NCI-H2107 (cell line): Measurements from ENCODE around the gene PEDS1.
"Not testable (repeated sequence)": the region's sequence is repeated elsewhere in the genome, so short reads cannot be mapped to it uniquely, and the experiment has no call there.

ENCODE experiments used
- DNase-seq: peaks from one replicate; lab custom pipeline; 2025; lab: John Stamatoyannopoulos, UW

Gene PEDS1

DNA sequence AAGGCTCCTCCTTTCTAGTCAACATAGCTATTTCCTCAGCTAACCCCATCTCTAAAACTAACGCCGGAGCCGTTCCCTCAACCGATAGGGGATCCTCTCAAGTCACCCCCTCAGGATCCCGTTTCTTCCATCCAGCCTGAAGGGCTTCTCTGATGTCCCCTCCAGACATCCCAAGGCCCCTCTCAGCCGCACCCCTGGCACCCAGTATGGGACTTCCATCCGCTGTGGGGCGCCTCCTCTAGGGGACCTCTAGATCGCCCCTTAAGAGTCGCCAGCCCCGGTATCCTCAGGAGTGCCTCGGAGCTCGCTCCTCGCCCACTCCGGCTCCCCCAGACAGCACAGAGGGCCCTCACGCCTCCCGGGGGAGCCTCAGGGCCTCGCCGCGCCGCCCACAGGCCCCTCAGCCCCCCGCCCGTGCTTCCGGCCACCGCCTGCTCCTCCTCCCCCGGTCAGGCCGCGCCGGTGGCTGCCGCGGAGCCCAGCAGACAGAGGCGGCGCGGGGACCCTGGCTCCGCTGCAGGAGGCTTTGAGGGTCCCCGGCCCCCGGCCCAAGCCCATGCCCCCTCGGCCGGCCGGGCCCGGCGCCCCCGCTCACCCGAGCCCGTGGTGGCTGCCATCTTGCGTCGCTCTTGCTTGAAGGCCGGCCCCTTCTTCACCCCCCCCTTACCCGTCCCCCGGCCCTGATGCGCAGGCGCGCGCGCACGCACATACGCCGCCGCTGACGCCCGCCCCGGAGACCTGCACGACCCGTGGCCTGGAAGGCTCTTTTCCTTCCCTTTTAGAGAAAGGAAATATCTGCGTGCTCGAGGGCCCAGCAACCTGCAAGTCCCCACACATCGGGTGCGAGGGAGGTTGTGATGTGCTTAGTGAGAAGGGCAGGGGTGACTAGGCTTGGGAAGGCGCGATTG is 40.8 kb downstream of the PEDS1 start, which contains the start of gene UBE2V1:
UBE2V1 (minus strand) TSS at position 639 of the 908 bp plus-strand sequence; CDS start at position 617, 22 bp downstream.
- DNase-seq = peak; percentile 57

DNA sequence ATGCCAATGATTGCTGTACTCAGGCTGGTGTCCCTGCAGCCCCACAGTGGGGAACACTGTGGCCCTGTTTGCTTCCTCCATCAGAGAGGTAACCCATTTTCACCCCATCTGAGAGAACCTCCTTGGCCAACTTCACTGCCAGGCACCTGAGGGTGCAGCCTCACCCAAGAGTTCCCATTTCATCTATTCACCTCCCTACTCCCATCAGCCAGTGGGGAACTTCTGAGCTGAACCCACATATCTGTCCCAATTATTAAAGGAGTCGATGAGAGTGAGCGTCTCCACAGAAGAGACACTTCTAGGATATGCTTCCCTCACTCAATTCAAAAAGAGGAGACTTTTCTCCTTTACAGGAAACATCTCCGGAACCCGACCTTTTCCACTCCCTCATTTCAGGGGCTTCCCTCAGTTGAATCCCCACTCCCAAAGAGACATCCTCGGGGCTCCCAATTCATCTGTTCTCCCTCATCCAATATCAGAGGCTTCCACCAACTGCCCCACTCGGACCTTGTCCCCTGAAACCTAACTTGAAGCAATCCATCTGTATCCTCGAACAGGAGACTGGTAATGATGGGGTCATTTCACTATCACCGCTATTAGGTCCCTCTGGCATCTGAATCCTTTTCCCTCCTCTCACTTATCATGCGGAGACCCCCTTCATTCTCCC is 41.6 kb downstream of the PEDS1 start:
- DNase-seq = no peak

DNA sequence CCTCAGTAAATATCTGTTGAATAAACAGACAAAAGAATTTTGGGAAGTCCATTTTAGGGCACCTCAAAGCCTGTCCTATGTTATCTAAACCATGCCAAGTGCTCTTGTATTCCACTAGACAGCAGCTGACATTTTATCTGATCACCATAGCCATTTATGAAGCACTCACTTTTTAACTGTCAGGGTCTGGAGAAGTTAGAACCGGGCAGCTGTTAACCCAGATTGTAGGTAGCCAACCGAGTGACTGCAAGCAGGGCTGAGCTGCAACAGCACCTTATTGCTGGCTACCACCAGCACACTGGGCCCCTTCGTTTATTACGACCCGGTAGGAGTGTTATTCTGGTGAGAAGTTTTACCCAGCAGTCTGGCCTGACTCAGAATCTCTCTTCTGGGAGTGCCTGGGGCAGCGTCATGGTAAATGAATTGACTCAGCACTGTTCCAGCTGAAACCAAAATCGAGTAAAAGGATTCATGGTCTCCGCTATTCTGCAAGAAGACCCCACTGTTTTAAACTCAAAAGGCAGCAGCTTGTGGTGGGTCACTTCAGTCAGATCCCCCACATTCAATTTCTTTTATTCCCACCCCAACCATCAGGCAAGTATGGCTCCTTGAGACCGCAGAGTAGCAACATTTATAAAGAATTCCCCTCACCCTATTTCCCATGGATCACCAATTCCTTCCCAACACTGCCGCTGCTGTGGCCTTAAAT is 42.2 kb downstream of the PEDS1 start:
- DNase-seq = no peak

DNA sequence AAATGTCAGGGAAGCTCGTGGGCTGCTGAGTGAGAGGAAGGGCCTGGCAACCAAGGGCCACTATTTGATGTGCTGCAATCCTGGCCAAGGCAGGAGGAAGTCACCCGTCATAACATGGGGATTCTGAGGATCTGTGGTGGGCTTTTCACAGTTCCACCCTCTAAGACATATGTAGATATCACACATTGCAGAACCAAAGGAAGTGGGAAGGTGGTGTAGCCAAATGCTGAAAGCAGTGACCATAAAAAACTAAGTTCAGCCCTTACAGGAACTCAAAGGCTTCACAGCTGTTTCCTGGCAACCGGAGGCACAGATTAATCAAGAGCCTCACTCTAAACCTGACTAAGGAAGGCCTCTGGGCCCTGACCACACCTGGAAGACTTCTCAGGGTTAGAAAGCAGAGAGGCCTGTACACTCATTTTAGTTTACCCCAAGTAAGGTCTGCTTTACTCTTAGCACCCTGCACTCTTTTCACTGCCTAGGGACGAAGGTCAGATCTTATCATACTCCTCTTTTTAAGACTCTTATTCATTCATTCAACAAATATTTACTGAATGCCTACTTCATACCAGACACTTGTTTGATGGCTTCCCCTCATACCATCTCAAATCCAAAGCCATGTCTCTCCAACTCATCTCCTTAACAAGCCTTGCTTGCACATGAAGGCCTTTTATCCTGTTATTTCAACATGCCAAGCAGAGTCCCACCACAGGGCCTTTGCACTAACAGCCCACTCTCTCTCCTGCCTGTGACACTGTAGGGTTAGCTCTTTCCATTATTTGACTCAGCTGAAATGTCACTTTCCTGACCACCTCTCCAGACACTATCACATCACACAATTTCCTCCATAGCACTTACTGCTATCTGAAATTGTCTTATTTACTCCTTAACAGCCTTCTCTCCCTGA is 43.1 kb downstream of the PEDS1 start:
- no peak for DNase-seq

DNA sequence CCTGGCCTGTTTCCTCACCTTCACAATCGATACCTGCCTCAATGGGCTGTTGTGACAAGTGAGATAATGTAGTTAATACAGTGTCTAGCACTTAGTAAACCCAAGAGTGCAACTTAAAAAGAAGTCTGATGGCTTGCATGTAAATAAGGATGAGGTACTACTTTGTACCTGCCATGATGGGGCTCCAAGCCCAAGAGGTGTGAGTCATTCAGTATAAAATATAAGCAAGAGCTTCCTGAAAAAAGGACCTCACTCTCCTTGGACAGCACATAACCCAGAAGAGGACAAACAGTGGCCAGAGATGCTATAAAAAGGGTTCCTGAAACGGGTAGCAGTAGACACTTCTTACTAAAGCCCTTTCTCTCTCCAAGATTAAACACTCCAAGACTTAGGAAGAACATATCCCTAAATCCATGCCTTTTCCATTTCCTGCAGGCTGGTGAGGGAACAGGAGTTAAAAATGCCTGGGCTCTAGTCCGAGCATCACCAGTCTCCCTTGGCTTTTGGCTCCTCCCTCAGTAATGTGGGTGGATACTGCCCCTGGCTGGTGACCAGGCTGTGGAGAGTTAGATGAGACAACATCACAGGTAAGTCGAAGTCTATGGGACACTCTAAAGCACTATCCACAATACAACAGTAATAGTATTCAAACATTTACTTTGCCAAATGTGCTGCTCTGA is 44.8 kb downstream of the PEDS1 start:
- no peak for DNase-seq

DNA sequence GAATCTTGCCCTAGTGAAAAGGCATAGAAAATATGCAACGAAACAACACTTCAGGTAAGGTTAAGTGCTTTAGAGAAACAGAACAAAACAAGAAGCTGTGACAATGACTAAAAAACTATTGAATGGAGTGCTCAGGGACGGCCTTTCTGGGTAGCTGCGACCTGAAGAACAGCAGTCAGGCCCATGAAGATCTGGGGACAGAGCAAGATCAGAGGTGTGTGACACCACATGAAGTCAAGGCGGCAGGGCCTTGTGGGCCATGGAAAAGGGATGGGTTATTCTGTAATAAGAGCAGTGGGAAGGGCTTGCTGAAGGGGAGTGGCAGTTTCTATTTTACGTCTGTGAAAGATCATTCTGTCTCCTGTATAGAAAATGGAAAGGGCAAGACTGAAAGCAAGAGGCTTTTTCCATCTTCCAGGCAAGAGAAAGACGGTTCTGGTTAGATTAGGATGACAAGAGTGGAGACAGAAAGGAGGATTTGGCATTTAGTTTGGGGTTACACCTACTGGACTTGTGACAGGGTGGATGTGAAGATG is 45.7 kb downstream of the PEDS1 start:
- no peak for DNase-seq

DNA sequence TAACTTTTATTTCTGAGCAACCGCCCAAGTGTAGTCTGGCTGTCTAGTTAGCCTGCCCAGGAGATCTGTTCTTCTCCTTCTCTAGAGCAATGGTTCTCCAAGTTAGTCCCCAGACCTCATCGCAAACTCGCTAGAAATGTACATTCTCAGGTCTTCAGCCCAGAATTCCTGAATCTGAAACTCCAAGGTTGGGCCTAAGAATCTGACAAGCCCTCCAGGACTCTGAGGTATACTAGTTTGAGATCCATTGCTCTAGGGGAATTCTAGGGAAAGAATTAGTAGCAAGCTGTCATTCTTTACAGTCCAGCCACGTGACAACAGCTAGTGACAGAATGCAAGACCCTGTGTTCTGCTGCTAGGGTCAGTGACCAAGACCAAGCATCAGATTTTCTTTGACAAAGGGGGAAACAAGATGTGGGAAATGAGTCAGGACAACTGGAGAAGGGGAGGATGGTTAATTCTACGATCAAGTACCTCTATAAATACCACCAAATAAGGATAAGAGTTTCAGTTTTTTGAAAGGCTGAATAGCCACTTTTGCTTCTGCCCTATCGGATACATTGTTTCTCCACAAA is 46.4 kb downstream of the PEDS1 start:
- no peak for DNase-seq

DNA sequence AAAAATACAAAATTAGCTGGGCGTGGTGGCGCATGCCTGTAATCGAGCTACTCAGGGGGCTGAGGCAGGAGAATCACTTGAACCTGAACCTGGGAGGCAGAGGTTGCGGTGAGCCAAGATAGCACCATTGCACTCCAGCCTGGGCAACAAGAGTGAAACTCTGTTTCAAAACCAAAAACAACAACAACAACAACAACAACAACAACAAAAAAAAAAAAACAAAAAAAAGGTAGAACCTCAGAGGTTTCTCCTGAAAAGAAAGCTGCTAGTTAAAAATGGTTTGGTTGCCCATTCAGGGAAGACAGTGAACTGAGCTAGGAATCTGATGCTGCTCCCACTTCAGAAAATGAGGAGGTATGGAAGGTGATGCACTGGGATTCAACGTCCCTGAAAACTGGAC is 46.9 kb downstream of the PEDS1 start:
- DNase-seq = not testable (repeated sequence)
